ENCODE data around the gene SYNDIG1.

Gene SYNDIG1

GRCh38 chr20:24468401-24469115 is 871 bp upstream of the SYNDIG1 start:
- in situ Hi-C loops (cut with MboI; ENCODE audit: low sequenced_read_pairs, unreplicated experiment): no loop called here
- no peak for DNase-seq (ENCODE audit: low spot score)
- no peak for TF ChIP-seq CTCF (IDR thresholded peaks at IDR 0.05; ENCODE audit: borderline replicate concordance, control extremely low read depth, extremely low read depth, insufficient read depth, missing control alignments)

- TF ChIP-seq CTCF (IDR thresholded peaks at IDR 0.05; ENCODE audit: borderline replicate concordance, control extremely low read depth, extremely low read depth, insufficient read depth, missing control alignments): no peak
- peak; percentile 33 for DNase-seq (ENCODE audit: low spot score)
- in situ Hi-C loops (cut with MboI; ENCODE audit: low sequenced_read_pairs, unreplicated experiment): no loop called here
These were observed 691 bp downstream of the SYNDIG1 start for GRCh38 chr20:24469894-24470745.

DNA sequence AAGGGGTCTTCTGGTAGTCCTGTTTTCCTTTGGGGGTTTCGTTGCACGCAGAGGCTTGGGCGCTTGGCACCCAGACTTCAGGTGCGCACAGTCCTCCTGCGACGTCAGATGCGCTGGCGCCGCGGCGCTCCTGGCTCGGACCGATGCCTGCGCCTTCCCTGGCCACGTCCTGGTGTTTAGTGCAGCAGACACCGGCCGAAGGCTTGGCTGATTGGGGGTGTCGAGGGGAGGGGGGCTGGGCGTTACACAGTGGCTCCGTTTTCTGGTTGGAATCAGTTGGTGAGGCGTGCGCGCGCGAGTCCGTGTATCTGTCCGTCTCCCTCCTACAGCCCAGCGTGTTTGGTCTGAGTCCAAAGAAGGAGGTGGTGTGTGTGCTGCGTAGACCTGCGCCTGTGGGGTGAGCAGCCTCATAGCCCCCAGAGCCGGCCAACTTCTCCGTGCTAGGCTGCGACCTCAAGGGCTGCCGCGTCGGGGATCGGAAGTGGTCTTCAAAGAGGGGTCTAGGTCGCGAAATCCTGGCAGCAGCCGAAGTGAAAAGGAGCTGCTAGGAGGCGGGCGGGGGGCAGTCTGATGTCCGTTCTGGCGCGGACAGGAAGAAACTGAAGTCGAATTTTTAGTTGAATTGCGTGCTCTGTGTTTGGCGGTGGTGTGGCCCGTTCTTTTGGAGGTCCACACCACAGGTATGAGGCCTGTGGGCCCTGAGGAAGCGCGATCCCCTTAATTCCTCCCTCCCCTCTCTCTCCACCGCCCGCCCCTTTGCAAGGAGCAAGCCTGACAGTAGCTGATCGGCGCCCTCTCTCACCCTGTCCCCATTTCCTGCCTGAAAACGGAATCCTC is 1.5 kb downstream of the SYNDIG1 start:
- in situ Hi-C loops (cut with MboI; ENCODE audit: low sequenced_read_pairs, unreplicated experiment): no loop called here
- TF ChIP-seq CTCF (IDR thresholded peaks at IDR 0.05; ENCODE audit: borderline replicate concordance, control extremely low read depth, extremely low read depth, insufficient read depth, missing control alignments): no peak
- no peak for DNase-seq (ENCODE audit: low spot score)

DNA sequence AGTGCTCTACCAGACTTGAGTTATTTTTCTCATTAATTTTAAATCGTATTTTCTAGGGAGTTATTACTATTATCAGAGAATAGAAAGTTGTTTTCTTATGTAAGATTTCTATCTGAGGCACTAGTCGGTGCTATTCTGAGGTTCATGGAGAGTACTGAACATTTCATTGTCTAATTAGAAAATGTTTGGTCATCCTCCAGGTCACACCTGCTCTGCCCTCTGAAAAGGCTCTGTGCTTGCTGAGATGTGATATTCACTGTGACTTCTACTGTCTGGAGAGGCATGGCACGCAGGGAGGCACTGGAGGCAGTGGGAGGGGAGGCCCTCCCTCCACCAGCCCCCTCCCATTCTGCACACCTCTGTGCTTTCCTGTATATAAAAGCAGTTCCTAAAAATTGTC is 3.0 kb downstream of the SYNDIG1 start:
- in situ Hi-C loops (cut with MboI; ENCODE audit: low sequenced_read_pairs, unreplicated experiment): no loop called here
- TF ChIP-seq CTCF (IDR thresholded peaks at IDR 0.05; ENCODE audit: borderline replicate concordance, control extremely low read depth, extremely low read depth, insufficient read depth, missing control alignments): no peak
- no peak for DNase-seq (ENCODE audit: low spot score)

GRCh38 chr20:24473435-24474223 is 4.2 kb downstream of the SYNDIG1 start:
- no peak for DNase-seq (ENCODE audit: low spot score)
- in situ Hi-C loops (cut with MboI; ENCODE audit: low sequenced_read_pairs, unreplicated experiment): no loop called here
- TF ChIP-seq CTCF (IDR thresholded peaks at IDR 0.05; ENCODE audit: borderline replicate concordance, control extremely low read depth, extremely low read depth, insufficient read depth, missing control alignments): no peak

All from GM13976 (cell line).